ENCODE measurements around the gene FBN3. TPM values are rescaled to one million over a fixed set of nuclear protein-coding genes. Genes with fewer than 3 reads are reported as not detected.

FBN3 gene
- polyA plus RNA-seq, 1 donor (not counting 4 experiments of a cell fraction or from before 2014, with no cell fraction given), result not detected

GRCh38 chr19:8030960-8031359 is 118.4 kb downstream of the FBN3 start:
- H3K36me3 ChIP-seq (ENCODE audit: control insufficient read depth in 2 of 2, extremely low read depth in 1 of 2, insufficient read depth in 2 of 2, low read length in 2 of 2), result no peaks in the 10 kb centered on the region
- H3K4me3 ChIP-seq (ENCODE audit: control insufficient read depth in 2 of 3, extremely low read depth in 1 of 3, insufficient read depth in 2 of 3, low read depth in 1 of 3, low read length in 3 of 3), result no peak overlapping the region
- H3K9ac ChIP-seq (ENCODE audit: control insufficient read depth, extremely low read depth, insufficient read depth, low read length), result no peak overlapping the region
- no peaks in the 10 kb centered on the region for H3K4me1 ChIP-seq (ENCODE audit: control insufficient read depth, extremely low read depth, insufficient read depth, low read length)
- H3K9me3 ChIP-seq (ENCODE audit: control insufficient read depth, low read depth, low read length), result no peaks in the 10 kb centered on the region
- TF ChIP-seq EZH2 (IDR thresholded peaks at IDR 0.05; ENCODE audit: low read length), result no peak
- no peak for TF ChIP-seq CTCF (optimal IDR thresholded peaks at IDR 0.05 in 1 of 3, IDR thresholded peaks at IDR 0.05 in 1 of 3, conservative IDR thresholded peaks at IDR 0.05 in 1 of 3; ENCODE audit: extremely low read depth in 1 of 3, insufficient read depth in 2 of 3, low read length in 3 of 3)
- dilution Hi-C loops (cut with MboI; ENCODE audit: extremely low pct_ligation_motif_present, low sequenced_read_pairs), result no loop called here
- no peaks in the 10 kb centered on the region for H3K9me1 ChIP-seq (ENCODE audit: control insufficient read depth, extremely low read depth, insufficient read depth, low read length)
- no peaks in the 10 kb centered on the region for H4K20me1 ChIP-seq (ENCODE audit: control insufficient read depth, extremely low read depth, insufficient read depth, low read length)
- no peak for FAIRE-seq
- no peak overlapping the region for H3K27ac ChIP-seq (ENCODE audit: control insufficient read depth, insufficient read depth, low read length)
- DNase-seq (ENCODE audit: low read depth, low spot score), result no peak
- H3K4me2 ChIP-seq (ENCODE audit: control insufficient read depth, extremely low read depth, insufficient read depth, low read depth, low read length), result no peak overlapping the region
- peaks cover under 1% of the 10 kb centered on the region for H3K27me3 ChIP-seq (ENCODE audit: control insufficient read depth, extremely low read depth, insufficient read depth, low read length)
- no peaks in the 10 kb centered on the region for H3K79me2 ChIP-seq (ENCODE audit: control insufficient read depth, insufficient read depth, low read length)
- H2AFZ ChIP-seq (ENCODE audit: control insufficient read depth, low read length), result no peak overlapping the region

GRCh38 chr19:8028951-8029491 is 120.4 kb downstream of the FBN3 start:
- FAIRE-seq (no peak), DNase-seq (ENCODE audit: low read depth, low spot score) (no peak)
- no peaks in the 10 kb centered on the region for H3K4me1 ChIP-seq (ENCODE audit: control insufficient read depth, extremely low read depth, insufficient read depth, low read length)
- H4K20me1 ChIP-seq (ENCODE audit: control insufficient read depth, extremely low read depth, insufficient read depth, low read length), result no peaks in the 10 kb centered on the region
- dilution Hi-C loops (cut with MboI; ENCODE audit: extremely low pct_ligation_motif_present, low sequenced_read_pairs), result no loop called here
- no peak overlapping the region for H2AFZ ChIP-seq (ENCODE audit: control insufficient read depth, low read length)
- H3K4me3 ChIP-seq (ENCODE audit: control insufficient read depth in 2 of 3, extremely low read depth in 1 of 3, insufficient read depth in 2 of 3, low read depth in 1 of 3, low read length in 3 of 3), result no peak overlapping the region
- TF ChIP-seq CTCF (optimal IDR thresholded peaks at IDR 0.05 in 1 of 3, IDR thresholded peaks at IDR 0.05 in 1 of 3, conservative IDR thresholded peaks at IDR 0.05 in 1 of 3; ENCODE audit: extremely low read depth in 1 of 3, insufficient read depth in 2 of 3, low read length in 3 of 3), result no peak
- no peak for TF ChIP-seq EZH2 (IDR thresholded peaks at IDR 0.05; ENCODE audit: low read length)
- H3K9me1 ChIP-seq (ENCODE audit: control insufficient read depth, extremely low read depth, insufficient read depth, low read length), result no peaks in the 10 kb centered on the region
- H3K36me3 ChIP-seq (ENCODE audit: control insufficient read depth in 2 of 2, extremely low read depth in 1 of 2, insufficient read depth in 2 of 2, low read length in 2 of 2), result no peaks in the 10 kb centered on the region
- H3K9me3 ChIP-seq (ENCODE audit: control insufficient read depth, low read depth, low read length), result no peaks in the 10 kb centered on the region
- H3K79me2 ChIP-seq (ENCODE audit: control insufficient read depth, insufficient read depth, low read length), result no peaks in the 10 kb centered on the region
- H3K27ac ChIP-seq (ENCODE audit: control insufficient read depth, insufficient read depth, low read length), result no peak overlapping the region
- H3K4me2 ChIP-seq (ENCODE audit: control insufficient read depth, extremely low read depth, insufficient read depth, low read depth, low read length), result no peak overlapping the region
- no peak overlapping the region for H3K9ac ChIP-seq (ENCODE audit: control insufficient read depth, extremely low read depth, insufficient read depth, low read length)
- no peaks in the 10 kb centered on the region for H3K27me3 ChIP-seq (ENCODE audit: control insufficient read depth, extremely low read depth, insufficient read depth, low read length)

Data from keratinocyte (primary cell).